ENCODE results near the gene TRIM36.

DNA sequence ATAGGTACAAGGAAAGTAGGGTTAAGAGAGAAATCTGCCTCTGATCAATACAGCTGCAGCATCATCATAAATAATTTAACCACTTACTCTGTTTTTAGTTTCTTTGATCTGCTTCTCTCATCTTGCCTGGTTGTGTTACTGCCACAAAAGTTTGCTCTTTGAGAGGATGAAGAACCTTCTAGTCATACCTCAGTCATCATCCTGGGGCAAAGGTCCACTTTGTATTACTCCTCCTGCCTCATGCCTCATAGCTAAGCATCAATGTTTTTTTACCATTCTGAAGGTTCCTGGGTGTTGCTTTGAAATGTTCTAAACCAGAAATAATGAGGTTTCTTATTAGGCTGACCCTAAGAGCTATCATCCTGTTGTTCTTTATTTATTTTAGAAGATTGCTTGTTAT lies 17.1 kb upstream of the TRIM36 start:
- TF ChIP-seq, protein P1, sequence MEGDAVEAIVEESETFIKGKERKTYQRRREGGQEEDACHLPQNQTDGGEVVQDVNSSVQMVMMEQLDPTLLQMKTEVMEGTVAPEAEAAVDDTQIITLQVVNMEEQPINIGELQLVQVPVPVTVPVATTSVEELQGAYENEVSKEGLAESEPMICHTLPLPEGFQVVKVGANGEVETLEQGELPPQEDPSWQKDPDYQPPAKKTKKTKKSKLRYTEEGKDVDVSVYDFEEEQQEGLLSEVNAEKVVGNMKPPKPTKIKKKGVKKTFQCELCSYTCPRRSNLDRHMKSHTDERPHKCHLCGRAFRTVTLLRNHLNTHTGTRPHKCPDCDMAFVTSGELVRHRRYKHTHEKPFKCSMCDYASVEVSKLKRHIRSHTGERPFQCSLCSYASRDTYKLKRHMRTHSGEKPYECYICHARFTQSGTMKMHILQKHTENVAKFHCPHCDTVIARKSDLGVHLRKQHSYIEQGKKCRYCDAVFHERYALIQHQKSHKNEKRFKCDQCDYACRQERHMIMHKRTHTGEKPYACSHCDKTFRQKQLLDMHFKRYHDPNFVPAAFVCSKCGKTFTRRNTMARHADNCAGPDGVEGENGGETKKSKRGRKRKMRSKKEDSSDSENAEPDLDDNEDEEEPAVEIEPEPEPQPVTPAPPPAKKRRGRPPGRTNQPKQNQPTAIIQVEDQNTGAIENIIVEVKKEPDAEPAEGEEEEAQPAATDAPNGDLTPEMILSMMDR (conservative IDR thresholded peaks at IDR 0.05; ENCODE audit: low read depth, low read length): no peak
- no peak for TF ChIP-seq EZH2phosphoT487 (IDR thresholded peaks at IDR 0.05; ENCODE audit: borderline replicate concordance, low read length)

Data from PC-3 (cell line).